ENCODE data around the gene B4GALT6.

DNA sequence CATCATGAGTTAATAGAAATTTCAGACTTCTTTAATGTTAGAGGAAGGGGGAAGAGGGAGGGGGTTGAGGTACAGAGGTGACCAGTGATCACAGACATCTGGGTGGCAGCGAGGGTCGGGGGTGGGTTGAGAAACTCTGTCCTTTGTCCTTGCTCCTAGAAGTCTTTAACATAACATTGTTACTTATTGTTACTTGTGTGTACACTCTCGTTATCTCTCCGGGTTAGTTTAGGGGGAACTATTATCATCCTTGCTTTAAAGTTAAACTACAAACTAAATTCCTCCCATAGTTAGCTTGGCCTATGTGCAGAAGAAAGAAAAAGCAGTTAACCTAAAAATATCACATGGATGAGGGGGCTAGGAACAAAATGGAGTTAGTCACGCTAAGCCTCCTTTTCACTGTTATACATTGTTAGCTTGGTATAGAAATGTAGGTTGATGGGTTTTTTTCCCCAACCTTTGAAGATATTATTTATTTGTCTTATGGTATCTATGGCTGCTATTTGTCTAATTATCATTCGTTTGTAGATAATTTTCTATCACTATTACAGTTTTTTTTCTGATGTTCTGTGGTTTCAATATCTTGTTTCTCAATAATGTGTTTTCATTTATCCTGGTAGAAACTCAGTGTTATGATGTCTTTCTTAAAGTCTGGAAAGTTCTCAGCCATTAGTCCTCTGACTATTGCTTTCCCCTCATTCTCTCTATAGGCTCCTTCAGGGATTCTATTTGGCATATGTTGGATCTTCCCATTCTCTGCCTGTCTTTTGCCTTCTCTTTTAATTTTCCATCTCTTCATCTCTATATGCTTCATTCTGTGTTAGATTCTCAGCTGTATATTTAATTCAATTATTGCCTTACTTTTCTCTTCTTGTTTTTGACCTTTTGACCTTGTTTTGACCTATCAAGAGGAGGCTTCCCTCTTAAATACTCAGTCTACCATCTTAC, 13.2 kb upstream of the B4GALT6 start:
- TF ChIP-seq, protein P1, sequence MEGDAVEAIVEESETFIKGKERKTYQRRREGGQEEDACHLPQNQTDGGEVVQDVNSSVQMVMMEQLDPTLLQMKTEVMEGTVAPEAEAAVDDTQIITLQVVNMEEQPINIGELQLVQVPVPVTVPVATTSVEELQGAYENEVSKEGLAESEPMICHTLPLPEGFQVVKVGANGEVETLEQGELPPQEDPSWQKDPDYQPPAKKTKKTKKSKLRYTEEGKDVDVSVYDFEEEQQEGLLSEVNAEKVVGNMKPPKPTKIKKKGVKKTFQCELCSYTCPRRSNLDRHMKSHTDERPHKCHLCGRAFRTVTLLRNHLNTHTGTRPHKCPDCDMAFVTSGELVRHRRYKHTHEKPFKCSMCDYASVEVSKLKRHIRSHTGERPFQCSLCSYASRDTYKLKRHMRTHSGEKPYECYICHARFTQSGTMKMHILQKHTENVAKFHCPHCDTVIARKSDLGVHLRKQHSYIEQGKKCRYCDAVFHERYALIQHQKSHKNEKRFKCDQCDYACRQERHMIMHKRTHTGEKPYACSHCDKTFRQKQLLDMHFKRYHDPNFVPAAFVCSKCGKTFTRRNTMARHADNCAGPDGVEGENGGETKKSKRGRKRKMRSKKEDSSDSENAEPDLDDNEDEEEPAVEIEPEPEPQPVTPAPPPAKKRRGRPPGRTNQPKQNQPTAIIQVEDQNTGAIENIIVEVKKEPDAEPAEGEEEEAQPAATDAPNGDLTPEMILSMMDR (IDR thresholded peaks at IDR 0.05; ENCODE audit: low read depth, low read length, poor library complexity, severe bottlenecking) = no peak
- no peak for TF ChIP-seq EZH2phosphoT487 (IDR thresholded peaks at IDR 0.05; ENCODE audit: borderline replicate concordance, low read length)
